Fibroblast of lung (primary cell): ENCODE results near the gene PGM5. TPM values are rescaled to one million over a fixed set of nuclear protein-coding genes. Genes with fewer than 3 reads are reported as not detected.

Source experiments
- DNase-seq, 2 donors: peaks; one replicate each; pipeline versions ENCODE4 v3.0.0 to v3.0.0-alpha.2; 2010; ENCODE audit warnings: low read depth in 2 of 2
- H2AFZ ChIP-seq: 2 replicates; pipeline ENCODE4 v1.5.1; 2012; ENCODE audit warnings: low read length, control low read depth, inconsistent platforms
- H3K27ac ChIP-seq: 2 replicates; pipeline ENCODE4 v1.5.1; 2011; ENCODE audit warnings: low read length, control low read depth; ENCODE audit not compliant: insufficient read depth
- H3K27me3 ChIP-seq: 2 replicates; pipeline ENCODE4 v1.5.1; 2011; ENCODE audit warnings: mild to moderate bottlenecking, low read length; ENCODE audit not compliant: control insufficient read depth, insufficient read depth
- H3K36me3 ChIP-seq: 2 replicates; pipeline ENCODE4 v1.5.1; 2011; ENCODE audit warnings: low read length; ENCODE audit not compliant: control insufficient read depth, insufficient read depth
- H3K4me1 ChIP-seq: 2 replicates; pipeline ENCODE4 v1.5.1; 2011; ENCODE audit warnings: low read length; ENCODE audit not compliant: control insufficient read depth, insufficient read depth; ENCODE audit errors: extremely low read depth
- H3K4me2 ChIP-seq: 2 replicates; pipeline ENCODE4 v1.5.1; 2011; ENCODE audit warnings: low read length, control low read depth; ENCODE audit not compliant: insufficient read depth; ENCODE audit errors: extremely low read depth
- H3K4me3 ChIP-seq, 4 experiments: fragments of 200-600 bp in 1 of 4; sonication (generic) in 1 of 4; replicated peaks in 1 of 4; 2 replicates each; pipeline ENCODE4 v1.5.1; 2011 to 2016; ENCODE audit warnings: low read length in 4 of 4, low read depth in 3 of 4, mild to moderate bottlenecking in 3 of 4, control low read depth in 2 of 4, inconsistent platforms in 1 of 4, mixed read lengths in 1 of 4; ENCODE audit not compliant: insufficient read depth in 1 of 4; ENCODE audit errors: control extremely low read depth in 1 of 4
- H3K79me2 ChIP-seq: 2 replicates; pipeline ENCODE4 v1.5.1; 2012; ENCODE audit warnings: mild to moderate bottlenecking, low read length, inconsistent platforms; ENCODE audit not compliant: control insufficient read depth, insufficient read depth
- H3K9ac ChIP-seq: 2 replicates; pipeline ENCODE4 v1.5.1; 2011; ENCODE audit warnings: mild to moderate bottlenecking, low read length, control low read depth; ENCODE audit not compliant: insufficient read depth
- H3K9me3 ChIP-seq: 2 replicates; pipeline ENCODE4 v1.5.1; 2012; ENCODE audit warnings: low read depth, low read length; ENCODE audit not compliant: control insufficient read depth, insufficient read depth
- H4K20me1 ChIP-seq: 2 replicates; pipeline ENCODE4 v1.5.1; 2011; ENCODE audit warnings: low read length; ENCODE audit not compliant: control insufficient read depth, insufficient read depth; ENCODE audit errors: extremely low read depth
- EZH2 ChIP-seq: IDR thresholded peaks from 2 replicates; pipeline ENCODE4 v1.5.1; 2012; ENCODE audit warnings: low read length, control low read depth, mild to moderate bottlenecking; ENCODE audit errors: missing control alignments
- polyA plus RNA-seq, 2 donors: library from polyadenylated mRNA; depleted of rRNA in 1 of 2; stranded (reverse) in 1 of 2; unstranded in 1 of 2; fragments of >200 nt; gene quantifications; 2 replicates each; pipeline ENCODE4 v1.2.1, GENCODE V29; 2011 to 2012; ENCODE audit warnings: missing spikeins in 1 of 2
- total RNA-seq: library from RNA; depleted of rRNA; stranded (reverse); fragments of >200 nt; gene quantifications from 2 replicates; pipeline ENCODE4 v1.2.1, GENCODE V29; 2014
- TF ChIP-seq, protein P1 (sequence below), 2 donors: IDR thresholded peaks in 1 of 2; conservative IDR thresholded peaks in 1 of 2; 1 replicate in 1 of 2; 2 replicates in 1 of 2; pipeline ENCODE4 v1.5.1; 2011 to 2012; ENCODE audit warnings: low read length in 2 of 2, control low read depth in 1 of 2, inconsistent platforms in 1 of 2, low read depth in 1 of 2, mild to moderate bottlenecking in 1 of 2

Gene PGM5
- total and polyA plus RNA-seq, 2 donors (not counting 1 experiment from before 2014, with no cell fraction given), result 42.6 to 113 TPM

- Histone ChIP-seq H3K4me3 (no peak overlapping the region), H4K20me1 (no peaks in the 10 kb centered on the region), H3K27me3 (no peaks in the 10 kb centered on the region), H3K4me1 (no peaks in the 10 kb centered on the region), H3K9me3 (no peaks in the 10 kb centered on the region), H3K36me3 (no peaks in the 10 kb centered on the region), H3K27ac (no peak overlapping the region), H3K79me2 (no peaks in the 10 kb centered on the region), H3K4me2 (no peak overlapping the region), H2AFZ (no peak overlapping the region), H3K9ac (no peak overlapping the region)
- TF ChIP-seq, protein P1, sequence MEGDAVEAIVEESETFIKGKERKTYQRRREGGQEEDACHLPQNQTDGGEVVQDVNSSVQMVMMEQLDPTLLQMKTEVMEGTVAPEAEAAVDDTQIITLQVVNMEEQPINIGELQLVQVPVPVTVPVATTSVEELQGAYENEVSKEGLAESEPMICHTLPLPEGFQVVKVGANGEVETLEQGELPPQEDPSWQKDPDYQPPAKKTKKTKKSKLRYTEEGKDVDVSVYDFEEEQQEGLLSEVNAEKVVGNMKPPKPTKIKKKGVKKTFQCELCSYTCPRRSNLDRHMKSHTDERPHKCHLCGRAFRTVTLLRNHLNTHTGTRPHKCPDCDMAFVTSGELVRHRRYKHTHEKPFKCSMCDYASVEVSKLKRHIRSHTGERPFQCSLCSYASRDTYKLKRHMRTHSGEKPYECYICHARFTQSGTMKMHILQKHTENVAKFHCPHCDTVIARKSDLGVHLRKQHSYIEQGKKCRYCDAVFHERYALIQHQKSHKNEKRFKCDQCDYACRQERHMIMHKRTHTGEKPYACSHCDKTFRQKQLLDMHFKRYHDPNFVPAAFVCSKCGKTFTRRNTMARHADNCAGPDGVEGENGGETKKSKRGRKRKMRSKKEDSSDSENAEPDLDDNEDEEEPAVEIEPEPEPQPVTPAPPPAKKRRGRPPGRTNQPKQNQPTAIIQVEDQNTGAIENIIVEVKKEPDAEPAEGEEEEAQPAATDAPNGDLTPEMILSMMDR (conservative IDR thresholded peaks at IDR 0.05 in 1 of 2, IDR thresholded peaks at IDR 0.05 in 1 of 2; ENCODE audit: low read depth in 1 of 2, low read length in 2 of 2), result no peak
- no peak for DNase-seq
Observed at GRCh38 chr9:68488126-68488525, 131.7 kb downstream of the PGM5 start.

DNA sequence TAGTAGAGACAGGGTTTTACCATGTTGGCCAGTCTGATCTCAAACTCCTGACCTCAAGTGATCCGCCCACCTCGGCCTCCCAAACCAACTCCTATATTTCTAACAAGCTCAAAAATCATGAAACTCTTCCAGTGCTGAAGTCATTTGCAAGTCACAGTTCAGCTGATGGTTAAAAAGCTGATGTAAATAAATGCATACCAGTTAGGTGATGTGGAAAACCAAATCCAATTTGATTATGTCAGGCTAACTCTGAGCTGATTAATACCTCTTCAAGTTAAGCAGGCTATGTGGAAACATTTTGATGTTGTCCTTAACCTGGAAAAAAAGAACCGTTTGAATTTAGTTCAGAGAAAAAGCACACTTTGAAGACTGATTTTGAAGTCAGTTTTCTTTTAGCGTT, 133.2 kb downstream of the PGM5 start:
- no peaks in the 10 kb centered on the region for H3K27me3 ChIP-seq
- no peak overlapping the region for H3K4me3 ChIP-seq
- H3K9me3 ChIP-seq, result no peaks in the 10 kb centered on the region
- no peaks in the 10 kb centered on the region for H3K79me2 ChIP-seq
- H3K36me3 ChIP-seq, result no peaks in the 10 kb centered on the region
- no peaks in the 10 kb centered on the region for H4K20me1 ChIP-seq
- H3K9ac ChIP-seq, result no peak overlapping the region
- peak overlapping the region; percentile 14 for H3K27ac ChIP-seq
- H2AFZ ChIP-seq, result no peak overlapping the region
- H3K4me1 ChIP-seq, result peaks cover 3% of the 10 kb centered on the region
- no peak overlapping the region for H3K4me2 ChIP-seq
- DNase-seq, result peak; percentile 54 to 63
- no peak for TF ChIP-seq EZH2
- TF ChIP-seq, protein P1 (conservative IDR thresholded peaks at IDR 0.05 in 1 of 2, IDR thresholded peaks at IDR 0.05 in 1 of 2; ENCODE audit: low read depth in 1 of 2, low read length in 2 of 2), result no peak

DNA sequence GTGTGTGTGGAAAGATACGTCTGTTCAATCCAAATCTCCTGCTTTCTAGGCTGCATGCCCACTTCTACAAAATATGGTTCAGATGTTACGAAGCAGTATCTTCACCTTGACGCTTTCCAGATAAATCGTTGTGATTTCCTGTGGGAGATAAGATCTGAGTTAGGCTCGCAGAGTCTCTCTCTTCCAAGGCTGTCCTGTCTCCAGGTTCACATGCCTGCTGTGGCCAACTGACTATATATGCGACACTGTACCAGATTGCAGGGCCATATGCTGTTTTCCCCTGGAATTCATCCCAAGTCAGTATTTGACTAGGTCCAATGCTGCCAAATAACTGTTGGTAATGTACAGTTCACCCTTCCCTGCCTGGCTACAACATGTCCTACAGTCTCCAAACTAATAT, 136.4 kb downstream of the PGM5 start:
- no peak for DNase-seq
- Histone ChIP-seq H3K4me2 (no peak overlapping the region), H3K36me3 (no peaks in the 10 kb centered on the region), H3K9ac (no peak overlapping the region), H3K79me2 (no peaks in the 10 kb centered on the region), H3K27me3 (no peaks in the 10 kb centered on the region), H3K4me1 (peaks cover 3% of the 10 kb centered on the region), H4K20me1 (no peaks in the 10 kb centered on the region), H3K4me3 (no peak overlapping the region), H3K9me3 (no peaks in the 10 kb centered on the region), H3K27ac (no peak overlapping the region), H2AFZ (no peak overlapping the region)
- TF ChIP-seq, protein P1 (conservative IDR thresholded peaks at IDR 0.05 in 1 of 2, IDR thresholded peaks at IDR 0.05 in 1 of 2; ENCODE audit: low read depth in 1 of 2, low read length in 2 of 2), result no peak
- no peak for TF ChIP-seq EZH2
